HTERT RPE-1 (cell line): ENCODE measurements around the gene ADCY5.

Source experiments
- in situ Hi-C: fragments of 300-500 bp; cut with MboI; formaldehyde crosslinking; loops from 4 replicates; pipeline ENCODE4 v1.14.3; 2020; ENCODE audit warnings: low sequenced_read_pairs

The ADCY5 gene

DNA sequence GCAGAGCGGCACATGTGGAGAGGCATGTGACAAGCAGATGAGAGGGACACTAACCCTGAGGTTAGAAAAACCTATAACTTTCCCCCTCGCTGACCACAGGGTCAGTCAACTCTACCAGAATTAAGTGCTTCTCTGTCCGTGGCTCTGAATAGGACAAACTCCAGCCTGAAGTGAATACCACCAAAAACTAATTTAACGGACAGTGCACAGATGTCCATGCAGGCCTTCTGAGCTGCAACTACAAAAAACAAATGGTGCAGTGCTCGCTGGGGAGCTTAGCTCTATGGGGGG, 59.3 kb downstream of the ADCY5 start:
- in situ Hi-C loops: no loop called here

DNA sequence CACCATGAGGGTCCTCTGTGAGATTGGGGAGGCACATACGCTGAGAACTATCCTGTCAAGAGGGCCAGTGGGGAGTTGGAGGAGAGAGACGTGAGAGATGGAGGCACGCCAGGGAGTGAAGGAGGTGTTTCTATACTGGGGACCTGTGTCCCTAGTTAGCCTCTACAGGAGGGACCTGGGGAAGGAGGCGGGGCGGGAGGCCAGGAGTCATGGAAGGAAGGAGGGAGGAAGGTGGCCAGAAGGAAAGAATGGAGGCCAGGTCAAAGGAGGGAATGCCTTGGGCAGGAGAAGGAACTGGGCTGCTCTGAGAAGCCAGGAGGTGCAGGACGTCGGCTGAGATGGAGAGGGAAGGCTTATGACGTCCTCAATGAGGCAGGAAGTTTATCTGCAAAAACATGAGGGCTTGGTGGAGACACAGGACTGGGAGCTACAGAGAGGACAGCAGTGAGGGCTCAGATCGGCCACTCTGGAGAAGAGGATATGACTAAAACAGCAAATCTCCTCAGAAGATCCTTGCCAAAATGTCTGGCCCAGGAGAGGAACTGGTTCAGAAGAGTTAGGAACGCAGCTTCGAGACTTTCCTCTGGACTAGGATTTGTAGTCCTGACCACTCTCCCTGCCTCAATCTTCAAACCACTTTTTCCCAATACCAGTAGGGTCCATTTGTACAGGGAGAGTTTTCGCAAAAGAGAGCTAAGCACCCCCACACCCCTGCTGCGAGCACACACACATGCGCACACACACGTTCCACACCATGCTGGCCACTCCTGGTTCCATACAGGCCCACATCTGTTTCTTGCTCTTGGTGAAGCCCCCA, 59.9 kb downstream of the ADCY5 start:
- in situ Hi-C loops: no loop called here

DNA sequence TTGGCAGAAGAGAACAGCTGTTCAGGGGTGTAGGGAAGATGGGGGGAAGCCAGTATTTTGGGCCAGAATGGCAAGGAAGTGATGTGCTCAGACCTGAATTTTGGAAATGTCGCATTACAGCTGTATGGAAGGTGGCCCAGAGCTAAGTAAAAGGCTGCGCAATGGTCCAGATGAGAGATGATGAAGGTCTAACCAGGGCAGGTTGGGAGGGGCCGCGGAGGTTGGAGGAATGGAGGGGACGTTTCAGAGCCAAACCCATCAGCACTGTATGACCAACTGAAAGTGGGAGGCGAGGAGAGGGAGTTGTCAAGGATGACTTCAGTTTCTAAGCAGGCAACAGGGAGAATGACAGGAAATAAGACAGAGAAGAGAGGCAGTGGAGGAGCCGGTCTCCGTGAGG, 60.8 kb downstream of the ADCY5 start:
- in situ Hi-C loops: no loop called here

DNA sequence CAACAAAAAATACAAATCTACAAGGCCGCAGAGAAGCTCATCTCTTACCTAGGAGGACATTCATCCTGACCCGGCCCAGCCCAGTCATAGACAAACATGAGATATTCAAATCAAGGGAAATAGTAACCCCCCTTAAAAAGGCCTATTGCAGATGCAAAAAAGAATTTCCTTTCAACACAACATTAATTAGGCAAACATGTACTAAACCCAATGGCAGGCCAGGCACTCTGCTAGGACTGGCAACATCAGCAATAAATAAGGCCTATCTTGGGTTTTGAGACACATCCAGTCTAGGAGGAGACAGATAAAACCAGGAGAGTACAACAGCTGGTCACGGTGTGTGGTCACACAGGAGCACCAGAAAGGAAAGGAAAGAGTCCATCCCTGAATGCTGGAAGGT, 61.4 kb downstream of the ADCY5 start:
- in situ Hi-C loops: no loop called here

DNA sequence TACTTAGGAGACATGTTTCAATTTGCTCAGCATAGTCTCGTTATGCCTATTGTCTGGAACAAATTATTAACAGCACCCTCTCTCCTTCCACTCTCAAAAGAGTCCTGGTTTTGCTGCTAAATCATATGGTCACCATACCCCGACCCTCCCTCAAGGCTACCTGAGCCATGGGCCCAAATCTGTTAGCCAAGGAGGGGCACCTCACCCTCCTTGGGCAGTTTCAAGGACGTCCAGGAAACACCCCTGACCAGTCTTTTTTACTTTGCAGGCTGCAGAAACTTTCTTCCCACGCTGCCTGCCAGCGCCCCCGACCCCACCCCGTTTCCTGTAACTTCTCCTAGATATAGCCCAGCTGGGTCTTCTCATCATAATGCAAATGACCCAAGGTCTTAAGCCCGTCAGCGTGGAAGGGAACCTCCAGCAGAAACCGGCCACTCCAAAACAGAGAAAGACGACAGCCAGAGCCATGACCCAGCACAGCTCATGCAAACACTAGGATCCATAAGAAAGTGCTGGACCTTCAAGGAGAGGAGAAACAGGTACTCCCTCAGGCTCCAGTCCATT, 62.3 kb downstream of the ADCY5 start:
- in situ Hi-C loops: no loop called here

DNA sequence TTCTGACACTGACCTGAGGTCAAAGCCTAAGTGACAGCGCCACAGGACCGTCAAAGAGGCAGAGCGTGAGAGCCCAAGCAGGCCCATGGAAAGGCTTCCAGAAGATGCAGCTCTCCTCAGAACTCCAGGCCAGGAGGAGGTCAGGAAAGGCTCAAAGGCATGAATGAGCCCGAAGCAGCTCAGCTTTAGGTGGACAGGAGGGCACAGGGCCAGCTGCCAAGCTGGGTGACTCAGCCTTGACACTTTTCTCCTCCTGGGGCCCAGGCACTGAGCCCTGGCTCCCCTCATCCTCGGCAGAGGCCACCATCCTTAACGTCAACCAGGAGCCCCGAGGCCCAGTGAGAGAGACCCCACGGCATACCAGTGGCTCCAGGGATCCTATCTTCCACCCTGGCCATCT, 62.9 kb downstream of the ADCY5 start:
- in situ Hi-C loops: no loop called here

DNA sequence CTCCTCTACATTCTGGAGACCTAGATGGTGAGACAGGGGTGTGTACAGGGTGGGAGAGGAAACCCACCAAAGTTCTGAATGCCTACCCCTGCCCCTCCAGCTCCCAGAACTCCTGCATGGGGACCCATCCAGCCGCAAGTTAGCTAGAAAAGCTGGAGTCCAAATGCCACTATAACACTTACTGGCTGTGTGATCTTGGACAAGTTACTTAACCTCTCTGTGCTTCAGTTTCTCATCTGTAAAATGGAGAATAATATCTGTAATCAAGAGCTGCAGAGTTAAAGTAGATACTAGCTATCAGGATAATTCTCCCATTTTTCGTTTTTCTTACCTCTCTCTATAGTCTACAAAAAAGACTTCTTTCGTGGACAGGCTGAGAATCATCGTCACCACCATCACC, 63.4 kb downstream of the ADCY5 start:
- in situ Hi-C loops: no loop called here

DNA sequence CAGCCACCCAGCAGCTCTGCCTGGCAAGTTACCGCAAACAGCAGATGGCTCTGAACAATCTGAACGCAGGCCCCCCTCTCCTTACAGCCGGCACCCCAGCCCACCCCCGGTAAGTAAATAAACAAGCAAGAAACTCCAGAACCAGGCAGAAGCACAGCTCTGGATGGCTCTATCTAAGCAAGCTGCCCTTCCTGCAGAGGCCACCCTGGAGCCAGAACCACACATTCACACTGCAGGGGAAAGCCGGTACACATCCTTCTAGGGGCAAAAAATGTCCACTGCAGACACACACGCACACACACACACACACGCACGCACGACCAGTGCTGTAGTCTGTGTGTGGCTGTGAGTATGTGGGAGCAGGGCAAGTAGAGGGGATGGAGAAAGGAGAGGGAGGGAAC, 63.9 kb downstream of the ADCY5 start:
- in situ Hi-C loops: no loop called here

DNA sequence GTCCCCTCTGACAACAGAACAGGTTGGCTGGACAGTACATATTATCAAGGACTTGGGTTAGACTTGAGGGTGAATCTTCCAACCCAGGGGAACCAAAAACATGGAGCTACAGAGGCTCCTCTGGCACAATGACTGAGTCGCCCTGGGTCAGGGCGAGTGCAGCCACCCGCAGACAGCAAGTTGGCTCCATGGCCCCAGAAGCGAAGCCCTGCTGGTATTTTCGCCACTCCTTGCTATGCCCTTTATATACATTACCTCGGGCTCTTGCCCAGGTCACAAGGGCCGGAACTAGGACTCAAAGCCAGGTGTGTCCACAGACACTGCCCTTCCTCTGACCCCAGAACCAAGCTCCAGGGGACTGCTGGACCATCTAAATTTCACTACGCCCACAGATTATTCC, 64.6 kb downstream of the ADCY5 start:
- in situ Hi-C loops: no loop called here

DNA sequence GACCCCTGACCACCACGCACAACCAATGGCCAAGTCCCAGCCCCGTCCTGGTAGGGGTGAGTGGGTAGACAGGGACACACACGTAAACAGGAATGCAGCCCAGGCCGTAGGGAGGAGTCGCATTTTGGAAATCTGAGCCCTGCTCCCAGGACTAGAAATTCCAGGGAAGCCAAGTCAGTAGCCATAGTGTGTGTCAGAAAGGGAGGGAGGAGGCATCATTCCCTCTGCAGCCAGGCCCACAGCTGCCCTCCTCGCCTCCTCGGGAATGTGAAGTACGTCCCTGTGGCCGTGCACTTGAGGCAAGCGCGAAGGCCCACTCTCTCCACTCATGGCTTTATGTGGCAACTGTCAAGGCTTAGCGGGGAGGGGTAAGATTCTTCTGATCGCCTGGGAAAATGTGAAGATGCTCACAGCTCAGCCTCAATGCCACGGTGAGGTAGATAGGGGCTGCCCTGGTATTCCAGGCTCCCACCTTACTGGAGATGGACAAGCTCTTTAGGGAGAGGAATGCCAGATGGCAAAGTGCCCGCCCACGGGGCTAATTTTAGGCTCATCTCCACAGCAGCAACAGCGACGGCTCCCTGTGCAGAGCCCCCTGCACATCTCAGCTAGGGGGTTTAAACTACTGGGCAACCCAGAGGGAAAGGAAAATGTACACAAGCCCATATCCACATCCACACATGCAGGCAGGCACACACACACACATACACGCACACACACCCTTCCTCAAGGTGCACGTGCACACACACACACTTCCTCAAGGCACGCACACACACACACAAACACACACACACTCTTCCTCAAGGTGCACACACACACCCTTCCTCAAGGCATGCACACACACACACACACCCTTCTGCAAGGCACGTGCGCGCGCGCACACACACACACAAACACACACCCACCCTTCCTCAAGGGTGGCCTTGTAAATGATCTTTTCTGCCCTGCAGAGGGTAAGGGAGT, 65.5 kb downstream of the ADCY5 start:
- in situ Hi-C loops: no loop called here

DNA sequence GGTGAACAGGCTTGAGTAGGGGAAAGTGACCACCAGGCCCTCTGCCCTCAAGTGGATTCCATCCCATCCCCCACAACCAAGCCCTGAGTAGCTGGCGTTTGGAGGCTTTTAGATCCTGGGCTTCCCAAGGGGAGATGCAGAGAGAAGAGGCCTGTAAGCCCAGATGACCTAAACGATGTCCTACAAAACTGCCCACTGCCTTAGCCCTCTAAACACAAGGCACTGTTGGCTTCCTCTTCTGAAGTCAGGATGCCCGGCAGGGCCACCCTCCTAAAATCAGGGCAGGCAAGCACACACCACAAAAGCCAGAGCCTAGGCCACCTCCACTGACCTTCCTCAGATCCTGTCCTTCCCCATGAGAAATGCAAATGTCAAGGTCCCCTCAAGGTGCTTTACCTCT, 68.6 kb downstream of the ADCY5 start:
- in situ Hi-C loops: no loop called here

DNA sequence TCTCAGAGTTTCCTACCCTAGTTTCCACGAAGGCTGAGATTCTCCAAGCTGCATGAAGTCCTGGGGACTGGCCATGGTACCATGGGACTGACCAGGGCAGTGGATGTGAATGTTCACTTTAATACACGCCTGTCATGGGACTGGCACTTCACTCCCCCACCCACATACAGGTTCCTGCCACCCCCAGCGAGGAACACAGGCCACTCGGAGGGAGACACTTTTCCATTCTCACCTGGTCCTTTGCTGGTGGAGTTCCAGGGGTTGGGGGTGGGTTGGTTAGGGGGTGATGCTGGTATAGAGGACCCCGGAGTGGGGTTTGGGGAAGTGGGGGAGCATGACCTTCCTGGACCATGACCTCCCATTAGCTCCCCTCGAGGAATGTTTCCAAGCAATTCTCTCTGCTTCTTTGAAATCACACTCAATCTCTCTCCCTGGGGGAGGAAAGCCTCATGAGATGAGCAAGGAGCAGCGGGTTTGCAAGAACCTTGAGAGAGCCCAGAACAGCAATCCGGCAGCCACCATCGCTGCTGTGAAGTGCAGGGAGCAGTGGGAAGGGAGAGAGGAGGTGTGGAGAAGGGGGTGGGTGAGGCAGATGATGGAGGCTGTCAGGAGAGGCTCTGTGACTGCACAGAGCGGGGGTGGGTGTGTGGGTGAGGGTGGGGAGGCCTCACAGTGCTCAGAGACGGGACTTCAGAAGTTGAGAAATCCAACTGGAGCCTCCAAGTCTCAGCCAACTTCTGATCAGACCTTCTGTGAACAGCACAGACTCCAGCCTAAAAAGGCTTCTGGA, 69.7 kb downstream of the ADCY5 start:
- in situ Hi-C loops: no loop called here

DNA sequence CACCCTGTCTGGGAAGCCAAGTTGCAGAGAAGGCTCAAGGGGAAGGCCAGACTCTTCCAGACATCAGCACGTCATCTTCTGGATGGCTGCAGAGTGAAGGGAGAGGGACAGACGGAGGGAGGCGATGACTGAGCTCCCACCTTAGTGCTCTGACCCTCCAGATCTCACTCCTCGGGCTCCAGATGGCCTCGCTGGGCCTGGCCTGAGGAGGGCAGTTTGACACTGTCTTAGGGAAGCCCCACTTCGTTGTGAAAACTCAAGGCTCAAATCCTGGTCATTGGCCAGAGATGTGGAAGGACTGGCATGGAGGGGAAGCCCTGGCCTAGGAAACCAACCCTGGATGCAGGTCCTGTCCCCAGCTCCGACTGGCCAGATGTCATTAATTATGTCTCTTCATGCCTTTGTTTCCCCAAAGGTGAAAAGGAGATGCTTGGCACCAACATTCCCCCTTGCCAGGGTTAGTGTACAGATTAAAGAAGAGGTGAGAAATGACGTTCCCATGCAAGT, 70.4 kb downstream of the ADCY5 start:
- in situ Hi-C loops: no loop called here

DNA sequence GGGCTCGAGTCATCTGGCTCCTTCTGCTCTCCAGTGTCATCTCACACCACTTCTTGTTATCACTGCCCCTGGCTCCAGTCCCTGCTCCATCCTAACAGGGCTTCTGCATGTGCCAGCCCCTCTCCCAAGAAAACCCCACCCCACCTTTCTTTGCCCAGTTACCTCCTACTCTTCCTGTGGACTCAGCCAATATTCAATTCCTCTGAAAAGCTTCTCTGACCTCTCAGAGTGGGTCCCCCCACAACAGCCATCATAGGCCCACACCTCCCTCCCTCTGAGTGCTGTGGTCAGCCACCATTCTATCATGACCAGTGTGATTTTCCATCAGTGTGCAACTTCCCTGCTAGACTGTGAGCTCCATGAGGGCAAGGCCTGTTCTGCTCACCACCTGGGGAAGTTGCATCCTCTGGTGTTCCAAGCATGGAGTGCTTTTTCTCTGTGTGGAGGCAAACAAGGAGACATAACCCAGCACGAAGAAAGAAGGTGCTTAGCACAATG, 71.6 kb downstream of the ADCY5 start:
- in situ Hi-C loops: no loop called here

DNA sequence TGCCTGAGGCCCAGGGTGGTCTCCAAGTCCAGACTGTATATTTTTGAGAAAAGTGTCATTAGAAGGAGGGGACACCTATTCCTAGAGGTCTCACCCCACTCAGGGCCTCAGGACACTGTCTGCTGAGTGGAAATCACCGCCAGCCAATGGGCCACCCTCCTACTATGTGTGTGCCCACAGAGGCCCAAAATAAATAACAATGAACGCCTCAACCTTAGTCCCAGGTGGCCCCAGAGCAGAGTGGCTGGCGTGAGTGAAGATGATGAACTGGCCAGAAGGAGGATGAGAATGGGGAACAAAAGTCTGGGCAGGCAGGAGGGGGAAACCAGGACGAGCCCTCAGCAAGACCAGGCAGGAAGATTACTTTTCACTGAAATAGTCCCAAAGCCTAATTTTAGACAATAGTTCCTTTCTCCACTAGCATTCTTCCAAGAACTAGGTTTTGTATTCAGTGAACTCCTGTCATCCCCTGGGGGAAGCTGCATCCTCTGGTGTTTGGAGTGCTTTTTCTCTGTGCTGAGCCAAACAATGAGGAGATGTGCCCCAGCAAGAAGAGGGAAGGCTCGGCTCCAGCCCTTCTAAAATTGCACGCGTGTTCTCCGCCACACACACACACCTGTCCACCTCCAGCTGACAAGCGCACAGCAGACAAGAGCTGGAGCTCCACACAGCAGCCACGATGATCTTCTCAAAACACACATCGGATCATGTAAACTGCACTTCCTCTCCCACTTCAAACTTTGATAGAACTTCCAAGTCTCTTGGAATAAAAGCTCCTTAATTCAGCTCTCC, 72.2 kb downstream of the ADCY5 start:
- in situ Hi-C loops: no loop called here

DNA sequence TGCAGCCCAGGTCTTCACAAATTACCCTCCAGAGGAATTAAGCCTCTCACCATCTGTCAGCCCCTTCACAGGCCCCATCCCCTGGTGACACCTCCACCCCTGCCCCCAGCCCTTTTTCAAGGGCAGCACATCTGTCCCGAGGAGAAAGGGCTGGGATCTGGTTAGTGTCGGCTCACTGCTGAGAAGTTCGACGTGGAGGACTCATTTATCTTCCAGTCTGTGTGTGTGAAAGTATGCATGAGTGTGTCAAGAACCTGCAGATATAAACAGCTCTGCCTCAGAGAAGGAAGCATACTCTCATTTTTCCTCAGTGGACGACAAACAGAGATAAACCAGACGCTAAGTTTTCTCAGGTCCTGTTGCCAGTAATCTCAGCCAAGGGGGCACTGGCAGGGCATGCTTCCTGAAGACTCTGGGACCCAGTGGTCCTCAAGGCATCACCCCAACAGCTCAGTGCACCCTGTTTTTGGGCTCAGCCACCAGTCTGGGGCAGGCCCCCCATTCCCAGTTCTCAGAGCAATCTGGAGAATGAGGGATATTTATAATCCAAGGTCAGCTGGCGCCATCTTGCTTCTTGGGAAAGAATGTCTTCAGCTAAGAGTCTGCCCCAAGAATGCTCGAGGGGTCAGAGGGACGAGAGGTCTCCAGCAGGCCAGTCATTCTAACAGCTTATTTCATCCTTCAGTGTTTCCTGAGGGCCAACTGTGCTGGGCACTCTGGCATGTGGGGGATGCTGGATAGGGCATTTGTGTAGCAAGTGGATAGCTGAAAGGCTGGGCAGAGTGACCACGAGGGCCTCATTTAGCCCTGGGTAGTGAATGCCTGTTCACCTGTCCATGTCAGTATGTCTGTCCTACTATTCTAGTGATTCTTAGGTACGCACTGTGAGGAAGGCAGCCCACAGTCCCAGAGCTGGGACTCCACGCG, 73.6 kb downstream of the ADCY5 start:
- in situ Hi-C loops: no loop called here

DNA sequence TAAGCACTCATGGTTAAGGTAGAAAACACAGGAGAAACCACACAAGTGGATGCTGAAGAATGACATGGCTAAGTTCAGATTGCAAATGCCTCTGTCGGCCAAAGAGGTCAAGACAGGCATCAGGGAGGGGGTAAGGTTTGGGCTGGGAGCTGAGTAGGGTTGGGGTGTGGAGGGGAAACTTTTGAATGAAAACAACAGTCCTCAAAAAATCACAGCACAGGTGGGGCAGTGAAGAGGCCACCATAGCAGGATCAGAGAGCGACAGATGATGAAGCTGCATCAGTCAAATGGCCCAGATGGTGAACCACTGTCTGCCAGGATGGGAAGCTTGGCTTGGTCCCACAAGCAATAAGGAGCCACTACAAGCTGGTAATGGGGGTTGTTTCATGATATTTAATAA, 74.9 kb downstream of the ADCY5 start:
- in situ Hi-C loops: no loop called here

DNA sequence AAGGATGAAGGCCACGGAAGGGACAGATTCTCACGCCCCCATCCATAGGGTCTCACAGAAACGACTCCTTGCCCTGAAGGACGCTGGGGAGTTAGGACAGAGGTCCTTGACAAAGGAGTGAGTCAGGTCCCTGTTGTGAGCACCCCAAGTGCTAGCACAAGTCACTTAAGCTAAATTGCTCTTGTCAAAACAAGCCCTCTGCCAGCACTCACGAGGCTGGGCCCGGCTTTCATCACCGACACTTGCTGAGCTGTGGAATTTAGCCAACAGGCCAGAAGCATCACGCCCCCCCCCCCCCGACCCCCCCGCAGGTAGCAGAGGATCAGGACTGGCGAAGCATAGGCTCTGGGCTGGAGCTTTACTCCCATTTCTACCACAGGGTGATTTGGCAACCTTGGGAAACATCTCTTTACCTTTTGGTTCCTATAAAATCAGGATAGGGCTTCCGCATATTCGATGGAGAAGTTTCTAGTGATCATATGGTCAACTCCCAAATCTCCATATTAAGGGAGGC, 75.4 kb downstream of the ADCY5 start:
- in situ Hi-C loops: no loop called here
